Measurements from ENCODE around the gene BANF2. TPM values are rescaled to one million over a fixed set of nuclear protein-coding genes. Genes with fewer than 3 reads are reported as not detected.

BANF2 gene
- total RNA-seq, 2 donors from 2014 or later = 1.9 TPM; not detected in 1

DNA sequence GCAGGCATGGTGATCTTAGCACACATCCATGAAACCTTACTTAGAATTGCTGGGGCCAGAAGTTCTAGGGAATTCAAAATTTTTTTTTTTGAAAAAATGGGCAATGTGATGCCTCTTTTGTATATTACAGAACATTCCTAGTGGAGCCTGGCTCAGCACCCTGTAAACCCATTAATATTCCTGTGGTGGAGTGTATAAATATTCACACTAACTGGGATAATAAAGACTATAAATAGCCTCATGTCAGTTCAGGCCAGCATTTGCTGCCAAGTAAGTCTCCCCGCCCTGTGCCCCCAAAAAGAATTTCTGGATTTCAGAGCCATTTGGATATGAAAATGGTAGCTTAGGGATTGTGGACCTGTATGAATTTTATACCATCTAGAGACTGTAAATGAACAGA is 14.8 kb downstream of the BANF2 start:
- Histone ChIP-seq H3K4me3 (no peak overlapping the region), H3K27ac (no peak overlapping the region), H3K4me1 (replicated peaks) (no peaks in the 10 kb centered on the region), H3K27me3 (replicated peaks; ENCODE audit: insufficient read depth) (no peaks in the 10 kb centered on the region), H3K9me3 (no peaks in the 10 kb centered on the region), H3K36me3 (no peaks in the 10 kb centered on the region)
- no peak for DNase-seq (ENCODE audit: low spot score)
- intact Hi-C loops (cut with DNase I) = loop anchor here (10.0 kb wide), 1 partner anchor 90 kb away; no protein-coding TSS in a partner anchor
- WGBS = 85% methylated on average over 1 of the region's 1 CpG
- TF ChIP-seq POLR2AphosphoS5 (IDR thresholded peaks at IDR 0.05) = no peak

DNA sequence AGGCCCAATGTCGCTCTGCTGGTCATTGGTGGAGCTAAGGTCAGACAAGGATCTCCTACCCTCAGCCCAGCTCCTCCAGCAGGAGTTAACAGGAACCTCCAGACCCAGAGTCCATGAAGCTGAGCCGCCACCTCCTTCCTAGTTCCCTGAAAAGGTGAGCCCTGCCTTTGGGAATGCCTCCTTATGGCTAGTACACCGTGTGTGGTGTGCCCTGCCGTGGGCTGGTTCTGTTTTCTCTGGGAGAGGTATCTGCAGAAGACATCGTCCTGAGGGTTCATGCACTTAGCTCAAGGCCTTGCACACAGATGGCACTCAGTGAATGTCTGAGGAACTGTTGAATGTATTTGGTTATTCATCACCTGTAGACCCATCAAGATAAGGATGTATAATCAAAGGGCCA is 15.3 kb downstream of the BANF2 start:
- 86% methylated on average over 5 of the region's 5 CpGs for WGBS
- no peak overlapping the region for H3K27ac ChIP-seq

DNA sequence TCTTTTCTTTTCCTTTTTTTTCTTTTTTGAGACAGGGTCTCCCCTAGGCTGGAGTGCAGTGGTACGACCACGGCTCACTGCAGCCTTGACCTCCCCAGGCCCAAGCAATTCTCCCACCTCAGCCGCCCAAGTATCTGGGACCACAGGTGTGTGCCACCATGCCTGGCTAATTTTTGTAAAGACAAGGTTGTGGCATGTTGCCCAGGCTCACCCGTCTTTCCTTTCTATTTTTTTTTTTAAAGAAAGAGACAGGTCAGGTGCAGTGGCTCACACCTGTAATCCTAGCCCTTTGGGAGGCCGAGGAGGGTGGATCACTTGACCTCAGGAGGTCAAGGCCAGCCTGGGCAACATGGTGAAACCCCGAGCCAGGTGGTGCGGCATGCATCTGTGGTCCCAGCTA is 16.6 kb downstream of the BANF2 start:
- no peaks in the 10 kb centered on the region for H3K4me1 ChIP-seq (replicated peaks)
- H3K4me3 ChIP-seq = no peak overlapping the region
- intact Hi-C loops (cut with DNase I) = loop anchor here (10.0 kb wide), 1 partner anchor 88 kb away; no protein-coding TSS in a partner anchor
- TF ChIP-seq POLR2AphosphoS5 (IDR thresholded peaks at IDR 0.05) (no peak), POLR2A (IDR thresholded peaks at IDR 0.05) (no peak)
- TF ChIP-seq, protein P1, sequence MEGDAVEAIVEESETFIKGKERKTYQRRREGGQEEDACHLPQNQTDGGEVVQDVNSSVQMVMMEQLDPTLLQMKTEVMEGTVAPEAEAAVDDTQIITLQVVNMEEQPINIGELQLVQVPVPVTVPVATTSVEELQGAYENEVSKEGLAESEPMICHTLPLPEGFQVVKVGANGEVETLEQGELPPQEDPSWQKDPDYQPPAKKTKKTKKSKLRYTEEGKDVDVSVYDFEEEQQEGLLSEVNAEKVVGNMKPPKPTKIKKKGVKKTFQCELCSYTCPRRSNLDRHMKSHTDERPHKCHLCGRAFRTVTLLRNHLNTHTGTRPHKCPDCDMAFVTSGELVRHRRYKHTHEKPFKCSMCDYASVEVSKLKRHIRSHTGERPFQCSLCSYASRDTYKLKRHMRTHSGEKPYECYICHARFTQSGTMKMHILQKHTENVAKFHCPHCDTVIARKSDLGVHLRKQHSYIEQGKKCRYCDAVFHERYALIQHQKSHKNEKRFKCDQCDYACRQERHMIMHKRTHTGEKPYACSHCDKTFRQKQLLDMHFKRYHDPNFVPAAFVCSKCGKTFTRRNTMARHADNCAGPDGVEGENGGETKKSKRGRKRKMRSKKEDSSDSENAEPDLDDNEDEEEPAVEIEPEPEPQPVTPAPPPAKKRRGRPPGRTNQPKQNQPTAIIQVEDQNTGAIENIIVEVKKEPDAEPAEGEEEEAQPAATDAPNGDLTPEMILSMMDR (IDR thresholded peaks at IDR 0.05) = no peak
- no peak for DNase-seq (ENCODE audit: low spot score)
- no peaks in the 10 kb centered on the region for H3K9me3 ChIP-seq
- no peak overlapping the region for H3K27ac ChIP-seq
- H3K36me3 ChIP-seq = no peaks in the 10 kb centered on the region
- WGBS = 83% methylated on average over 7 of the region's 7 CpGs
- H3K27me3 ChIP-seq (replicated peaks; ENCODE audit: insufficient read depth) = no peaks in the 10 kb centered on the region

More for the DNA sequence above, 15.3 kb downstream of the BANF2 start:
- H3K36me3 ChIP-seq = no peaks in the 10 kb centered on the region
- H3K4me3 ChIP-seq = no peak overlapping the region
- intact Hi-C loops (cut with DNase I) = loop anchor here (10.0 kb wide), 1 partner anchor 90 kb away; no protein-coding TSS in a partner anchor
- DNase-seq (ENCODE audit: low spot score) = no peak
- no peaks in the 10 kb centered on the region for H3K27me3 ChIP-seq (replicated peaks; ENCODE audit: insufficient read depth)
- H3K4me1 ChIP-seq (replicated peaks) = no peaks in the 10 kb centered on the region
- TF ChIP-seq, protein P1 (IDR thresholded peaks at IDR 0.05) = no peak
- TF ChIP-seq POLR2A (IDR thresholded peaks at IDR 0.05) = no peak
- TF ChIP-seq POLR2AphosphoS5 (IDR thresholded peaks at IDR 0.05) = no peak
- H3K9me3 ChIP-seq = no peaks in the 10 kb centered on the region

DNA sequence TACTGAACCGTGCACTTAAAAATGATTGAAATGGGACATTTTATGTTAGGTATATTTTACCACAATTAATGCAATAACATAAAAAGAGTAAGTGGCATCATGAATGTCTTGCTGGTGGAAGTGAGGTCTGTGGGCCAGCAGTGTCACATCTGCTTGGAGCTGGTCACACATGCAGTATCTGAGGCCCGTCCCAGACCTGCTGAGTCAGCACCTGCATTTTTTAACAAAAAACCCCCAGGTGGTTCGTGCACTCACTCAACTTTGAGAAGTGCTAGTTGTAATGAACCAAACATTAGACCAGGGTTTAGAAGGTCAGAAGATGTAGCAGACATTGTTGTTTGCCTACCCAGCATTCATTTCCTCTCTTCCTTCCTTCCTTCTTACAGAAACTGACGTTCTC is 21.0 kb downstream of the BANF2 start:
- H3K27ac ChIP-seq = no peak overlapping the region
- H3K4me3 ChIP-seq = no peak overlapping the region
- H3K4me1 ChIP-seq (replicated peaks) = no peaks in the 10 kb centered on the region
- WGBS = 88% methylated on average over 4 of the region's 4 CpGs
- H3K9me3 ChIP-seq = no peaks in the 10 kb centered on the region
- TF ChIP-seq, protein P1 (IDR thresholded peaks at IDR 0.05) = no peak
- TF ChIP-seq POLR2A (IDR thresholded peaks at IDR 0.05) (no peak), POLR2AphosphoS5 (IDR thresholded peaks at IDR 0.05) (no peak)
- H3K36me3 ChIP-seq = no peaks in the 10 kb centered on the region
- DNase-seq (ENCODE audit: low spot score) = no peak
- no peaks in the 10 kb centered on the region for H3K27me3 ChIP-seq (replicated peaks; ENCODE audit: insufficient read depth)
- intact Hi-C loops (cut with DNase I) = no loop called here

DNA sequence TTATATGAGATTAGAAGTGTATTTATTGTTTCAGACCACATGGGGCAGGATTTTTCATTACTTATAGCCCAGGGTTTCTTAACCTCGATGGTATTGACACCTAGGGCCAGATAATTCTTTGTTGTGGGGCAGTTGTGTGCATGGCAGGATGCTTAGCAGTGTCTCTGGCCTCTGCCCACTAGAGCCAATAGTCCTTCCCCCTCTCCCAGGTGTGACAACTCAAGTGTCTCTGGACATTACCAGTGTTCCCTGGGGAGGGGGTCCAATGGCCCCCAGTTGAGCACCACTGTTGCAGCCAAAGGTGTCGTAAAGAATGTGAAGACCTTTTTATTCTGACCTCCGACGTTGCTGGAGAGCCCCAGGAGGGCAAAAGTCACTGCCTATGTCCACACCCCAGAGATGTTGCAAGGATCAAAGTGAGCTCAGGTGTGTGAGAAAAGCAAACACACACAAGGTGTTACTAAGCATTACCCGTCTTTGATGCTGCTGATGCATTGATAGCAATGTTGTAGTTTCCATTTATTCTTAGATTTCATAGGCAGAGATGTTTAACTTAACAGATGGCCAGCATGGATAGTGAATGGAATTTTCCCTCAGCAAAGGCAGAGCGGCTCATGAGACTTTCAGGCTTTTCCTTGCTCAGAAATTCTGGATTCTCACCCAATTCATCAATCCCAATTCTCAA is 22.2 kb downstream of the BANF2 start:
- TF ChIP-seq, protein P1 (IDR thresholded peaks at IDR 0.05) = no peak
- TF ChIP-seq POLR2AphosphoS5 (IDR thresholded peaks at IDR 0.05) (no peak), POLR2A (IDR thresholded peaks at IDR 0.05) (no peak)
- intact Hi-C loops (cut with DNase I) = no loop called here
- H3K4me1 ChIP-seq (replicated peaks) = no peaks in the 10 kb centered on the region

More for the DNA sequence above, 22.2 kb downstream of the BANF2 start:
- H3K36me3 ChIP-seq = no peaks in the 10 kb centered on the region
- no peak overlapping the region for H3K4me3 ChIP-seq
- no peak for DNase-seq (ENCODE audit: low spot score)
- WGBS = 50% methylated on average over 6 of the region's 6 CpGs
- no peak overlapping the region for H3K27ac ChIP-seq
- no peaks in the 10 kb centered on the region for H3K27me3 ChIP-seq (replicated peaks; ENCODE audit: insufficient read depth)
- H3K9me3 ChIP-seq = no peaks in the 10 kb centered on the region

Data from prostate gland (tissue), 2 donors.